HS-5 (cell line): Measurements from ENCODE around the gene FAM114A1.
"Not testable (repeated sequence)": the region's sequence is repeated elsewhere in the genome, so short reads cannot be mapped to it uniquely, and the experiment has no call there.

ENCODE experiments used
- DNase-seq: peaks from one replicate; pipeline ENCODE4 v3.0.0-alpha.2; 2012; ENCODE audit warnings: low read depth

FAM114A1 gene

DNA sequence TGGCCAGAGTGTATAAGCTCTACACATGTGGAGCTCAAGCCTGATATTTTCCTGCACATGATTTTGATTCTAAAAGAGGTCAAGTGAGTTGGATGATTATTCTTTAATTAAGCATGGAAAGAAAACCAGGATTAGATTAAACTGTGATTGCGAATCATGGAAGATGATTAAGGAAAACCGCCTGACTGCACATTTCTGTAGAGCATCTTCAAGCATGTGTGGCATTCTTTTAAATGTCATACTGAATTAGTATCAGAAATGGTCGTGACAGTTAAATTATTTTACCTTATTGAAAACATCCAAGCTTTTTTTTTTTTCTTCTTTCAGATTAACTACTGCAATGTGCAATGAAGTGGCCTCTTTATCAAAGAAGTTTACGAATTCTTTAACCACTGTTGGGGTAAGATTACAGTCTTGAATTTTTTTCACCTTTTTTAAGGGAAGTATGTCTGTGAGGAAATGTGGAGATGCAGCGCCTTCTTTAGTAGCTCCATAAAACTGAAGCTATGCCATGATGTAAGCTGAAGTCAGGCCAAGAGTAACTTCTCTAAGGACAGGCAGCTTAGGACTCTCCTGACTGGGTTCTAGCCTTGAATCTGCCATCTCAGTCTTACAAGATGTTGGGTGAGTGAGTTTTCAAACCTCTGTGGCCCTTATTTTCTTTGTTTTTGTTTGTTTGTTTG lies 67.9 kb downstream of the FAM114A1 start:
- DNase-seq: no peak

DNA sequence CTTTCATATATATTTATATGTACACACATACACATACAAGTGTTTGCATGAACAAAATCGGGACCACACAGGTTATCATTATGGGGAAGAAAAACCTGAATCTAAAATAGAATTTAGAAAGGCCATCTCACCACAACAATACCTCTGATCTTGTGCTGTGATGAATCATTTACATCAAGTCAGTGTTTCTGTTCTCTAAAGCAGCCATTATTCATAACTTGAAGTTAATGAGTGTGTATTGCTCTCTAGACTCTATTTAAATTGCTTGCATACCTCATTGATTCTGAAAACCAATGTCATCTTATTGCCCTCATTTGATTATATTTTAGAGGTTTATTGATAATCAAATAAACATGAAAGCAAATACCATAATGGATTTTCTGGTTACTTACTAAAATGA lies 71.6 kb downstream of the FAM114A1 start:
- DNase-seq: no peak

DNA sequence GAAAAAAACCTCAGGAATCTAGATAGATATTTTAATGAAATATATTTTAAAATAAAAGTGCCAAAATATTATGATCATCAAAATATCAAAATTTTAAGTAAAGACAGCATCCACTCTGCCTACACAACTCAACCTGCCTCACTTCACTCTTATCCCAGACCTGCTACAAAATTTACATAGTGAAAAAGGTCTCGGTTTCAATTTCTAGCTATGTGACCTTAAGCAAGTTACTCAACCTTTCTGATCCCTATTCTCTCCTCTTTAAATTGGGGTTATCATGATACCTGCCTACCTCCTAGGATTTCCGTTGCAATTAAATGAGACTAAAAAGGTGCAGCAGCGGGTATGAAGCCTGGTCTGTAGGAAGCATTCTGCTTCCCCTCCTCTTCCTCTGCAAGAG lies 72.9 kb downstream of the FAM114A1 start:
- DNase-seq: no peak

DNA sequence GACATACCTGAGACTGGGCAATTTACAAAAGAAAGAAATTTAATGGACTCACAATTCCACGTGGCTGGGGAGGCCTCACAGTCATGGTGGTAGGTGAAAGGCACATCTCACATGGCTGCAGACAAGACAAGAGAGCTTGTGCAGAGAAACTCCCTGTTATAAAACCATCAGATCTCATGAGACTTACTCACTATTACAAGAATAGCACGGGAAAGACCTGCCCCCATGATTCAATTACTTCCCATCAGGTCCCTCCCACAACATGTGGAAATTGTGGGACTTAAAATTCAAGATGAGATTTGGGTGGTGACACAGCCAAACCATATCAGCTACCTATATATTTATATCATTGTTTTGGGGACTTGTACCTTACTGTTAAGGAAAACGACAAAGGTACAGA lies 74.3 kb downstream of the FAM114A1 start:
- not testable (repeated sequence) for DNase-seq

DNA sequence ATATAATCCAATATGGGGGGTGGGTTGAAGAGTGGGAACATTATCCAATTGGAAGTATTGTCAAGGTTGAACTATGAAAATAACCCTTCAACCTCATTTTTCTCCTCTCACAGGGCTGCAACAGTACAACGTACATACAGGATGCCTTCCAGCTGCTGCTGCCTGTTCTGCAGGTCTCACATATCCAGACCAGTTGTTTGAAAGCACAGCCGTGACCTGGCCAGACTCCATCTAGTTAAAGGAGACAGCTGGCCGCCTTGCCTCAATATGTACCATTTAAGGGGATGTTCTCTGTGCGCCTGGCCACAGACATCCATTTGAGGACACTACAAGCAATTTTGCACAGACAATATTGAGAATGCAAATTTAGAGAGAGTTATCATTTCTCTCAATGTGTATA lies 75.7 kb downstream of the FAM114A1 start:
- no peak for DNase-seq

DNA sequence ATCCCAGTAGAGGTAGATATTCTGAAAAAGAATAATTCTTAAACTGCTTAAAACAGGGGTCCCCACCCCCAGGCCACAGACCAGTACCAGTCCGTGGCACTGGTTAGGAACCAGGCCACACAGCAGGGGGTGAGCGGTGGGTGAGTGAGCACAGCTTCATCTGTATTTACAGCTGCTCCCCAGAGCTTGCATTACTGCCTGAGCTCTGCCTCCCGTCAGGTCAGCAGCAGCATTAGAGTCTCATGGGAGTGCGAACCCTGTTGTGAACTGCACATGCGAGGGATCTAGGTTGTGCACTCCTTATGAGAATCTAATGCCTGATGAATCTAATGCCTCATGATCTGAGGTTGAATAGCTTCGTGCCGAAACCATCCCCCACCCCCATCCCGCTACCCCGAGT lies 76.8 kb downstream of the FAM114A1 start:
- DNase-seq: no peak

DNA sequence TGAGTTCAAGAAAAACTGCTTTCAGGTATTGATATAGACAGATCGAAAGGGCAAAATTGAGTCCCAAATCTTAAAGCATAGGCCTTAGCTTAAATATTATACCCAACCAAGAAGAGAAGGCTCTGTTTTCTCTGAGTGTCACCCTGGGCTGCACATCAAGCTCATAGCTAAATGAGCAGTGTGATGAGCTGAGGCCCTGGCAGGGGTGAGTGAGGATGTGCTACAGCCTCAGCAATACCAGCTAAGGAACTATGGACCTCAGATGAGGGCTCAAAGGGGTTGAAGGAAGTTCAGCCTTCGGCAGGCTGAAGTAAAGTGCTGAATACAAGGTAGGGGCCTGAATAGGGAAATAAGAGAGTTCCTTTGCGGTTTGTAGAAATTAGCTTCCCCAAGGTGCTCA lies 79.3 kb downstream of the FAM114A1 start:
- DNase-seq: no peak

DNA sequence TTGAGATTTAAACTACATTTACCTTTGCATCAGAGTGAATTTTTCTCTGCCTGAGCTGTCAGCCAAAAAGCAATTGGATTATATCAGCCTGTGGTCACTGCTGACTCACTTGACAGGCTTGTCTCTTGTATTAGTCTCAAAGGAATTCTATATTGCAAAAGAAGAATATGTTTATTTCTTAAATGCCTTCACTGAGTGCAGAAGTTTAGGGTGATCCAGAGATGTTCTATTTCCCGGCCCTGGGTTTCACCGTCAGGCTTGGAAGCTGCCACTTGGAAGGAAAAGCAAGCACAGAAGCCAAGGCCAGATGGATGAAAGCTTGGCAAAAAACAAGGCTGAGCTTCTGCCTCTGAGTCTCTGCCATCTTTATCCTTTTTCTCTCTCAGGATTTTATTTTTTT lies 80.9 kb downstream of the FAM114A1 start:
- peak; percentile 70 for DNase-seq

DNA sequence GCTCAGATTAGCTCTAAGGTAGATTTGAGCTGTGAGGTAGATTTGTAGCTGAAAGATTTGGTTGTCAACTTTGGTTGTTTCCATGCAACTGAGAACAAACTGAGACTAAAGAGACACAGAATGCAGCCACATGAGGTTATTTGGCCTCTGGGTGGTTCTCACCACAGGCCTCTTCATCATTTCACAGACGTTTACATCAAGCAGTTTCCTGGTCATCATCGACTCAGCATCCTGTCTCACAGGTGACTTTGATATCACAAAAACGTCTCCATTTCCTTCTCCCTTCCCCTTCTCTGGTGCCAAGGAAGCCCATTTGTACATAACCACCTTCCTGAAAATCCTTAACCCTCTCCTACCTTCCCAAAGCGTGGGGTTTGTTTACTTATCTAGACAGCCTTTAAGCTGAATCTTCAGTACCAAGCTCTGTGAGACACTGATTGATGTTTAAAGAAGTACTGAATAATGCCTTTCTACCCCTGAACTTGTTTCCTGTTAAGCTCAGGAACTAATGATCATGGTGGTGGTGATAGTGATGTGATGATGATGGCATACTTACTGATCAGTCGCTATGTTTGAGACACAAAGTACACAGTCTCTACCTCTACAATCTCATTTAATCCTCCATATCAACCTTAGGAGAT lies 81.9 kb downstream of the FAM114A1 start:
- peak; percentile 19 for DNase-seq

DNA sequence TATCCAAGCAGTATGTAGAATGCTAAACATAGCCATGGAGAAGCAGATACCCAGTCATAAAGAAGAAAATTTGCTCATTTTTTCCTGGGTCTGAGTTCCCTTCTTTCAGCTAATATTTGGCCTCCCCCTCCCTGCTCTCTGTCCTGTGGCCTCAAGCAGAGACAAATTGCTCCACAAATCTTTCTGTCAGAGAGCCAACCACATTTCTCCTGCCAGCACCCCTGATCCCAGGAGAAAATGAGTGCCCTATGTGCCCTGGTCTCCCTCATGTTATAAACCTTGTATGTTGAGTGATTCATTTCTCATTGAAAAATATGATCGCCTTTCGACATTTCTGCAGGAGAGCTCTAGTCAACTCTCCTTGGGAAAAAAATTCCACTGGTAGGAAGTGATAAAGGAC lies 82.6 kb downstream of the FAM114A1 start:
- no peak for DNase-seq

DNA sequence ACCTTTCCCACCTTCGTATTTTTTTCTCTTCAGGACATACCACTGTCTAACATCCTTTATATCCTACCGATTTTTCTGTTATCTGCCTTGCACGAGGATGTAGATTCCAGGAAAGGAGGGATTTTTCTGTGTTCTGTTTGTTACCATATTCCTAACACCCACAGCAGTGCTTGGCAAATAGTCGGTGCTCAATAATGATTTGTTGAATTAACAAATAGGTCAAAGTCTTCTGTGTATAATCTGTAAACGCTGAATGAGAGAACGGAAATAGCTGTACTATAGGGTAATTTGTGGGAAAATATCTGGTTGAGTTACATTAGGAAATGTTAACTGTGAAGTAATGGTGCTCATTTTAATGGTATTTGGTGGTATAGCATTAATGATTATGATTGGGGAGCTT lies 83.1 kb downstream of the FAM114A1 start:
- no peak for DNase-seq

DNA sequence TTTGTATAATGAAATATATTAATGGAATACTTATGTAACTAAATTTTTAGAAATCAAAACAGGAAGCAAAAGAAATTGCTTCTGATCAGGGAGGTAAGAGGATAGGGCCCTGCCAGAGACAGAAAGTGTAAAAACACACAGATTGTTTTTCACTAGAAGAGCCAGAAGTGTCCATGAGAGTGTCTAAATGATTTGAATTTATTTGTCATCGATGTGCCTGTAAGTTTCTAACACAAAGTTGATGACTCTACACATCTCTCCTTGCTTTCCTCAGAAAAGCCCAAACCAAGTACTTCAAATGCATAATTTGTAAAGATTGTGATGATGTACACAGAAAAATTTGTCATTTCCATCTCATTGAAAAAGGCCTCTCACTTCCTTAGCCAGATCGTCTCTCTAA lies 84.0 kb downstream of the FAM114A1 start:
- DNase-seq: no peak

DNA sequence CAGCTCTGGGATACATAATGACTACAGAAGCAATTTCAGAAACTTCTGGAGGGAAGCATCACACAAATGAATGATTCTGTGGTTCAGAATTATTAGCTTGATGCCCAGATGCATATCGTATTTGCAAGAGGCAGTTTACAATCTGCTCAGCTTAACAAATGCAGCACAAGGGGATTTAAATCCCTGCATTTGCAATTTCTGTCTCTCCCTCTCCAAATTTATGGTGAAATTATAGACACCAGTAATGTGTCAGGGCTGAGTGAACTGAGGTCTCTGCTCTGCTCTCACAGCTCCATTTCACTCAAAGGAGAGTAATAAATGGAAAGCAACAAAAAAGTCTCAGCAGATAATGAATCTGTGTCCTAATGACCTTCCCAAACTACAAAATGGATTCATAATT lies 84.4 kb downstream of the FAM114A1 start:
- DNase-seq: no peak

DNA sequence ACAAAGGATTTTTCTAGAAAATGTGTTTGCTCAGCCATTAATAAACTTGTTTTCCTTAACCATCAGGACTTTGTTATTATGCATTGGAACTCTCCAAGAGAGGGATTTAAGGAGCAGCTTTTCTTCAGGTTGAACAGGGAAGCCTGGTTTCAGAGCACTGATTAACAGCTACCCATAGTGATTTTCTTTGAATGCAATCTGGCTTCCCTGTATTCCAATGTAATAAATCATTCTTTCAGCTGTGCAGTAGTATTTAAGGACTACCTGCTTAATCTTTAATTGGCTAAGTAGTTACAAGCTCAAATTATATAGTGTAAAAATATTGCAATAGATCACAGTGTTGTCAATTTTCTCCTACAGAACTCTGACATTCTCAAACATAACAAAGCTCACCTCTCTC lies 87.1 kb downstream of the FAM114A1 start:
- no peak for DNase-seq

DNA sequence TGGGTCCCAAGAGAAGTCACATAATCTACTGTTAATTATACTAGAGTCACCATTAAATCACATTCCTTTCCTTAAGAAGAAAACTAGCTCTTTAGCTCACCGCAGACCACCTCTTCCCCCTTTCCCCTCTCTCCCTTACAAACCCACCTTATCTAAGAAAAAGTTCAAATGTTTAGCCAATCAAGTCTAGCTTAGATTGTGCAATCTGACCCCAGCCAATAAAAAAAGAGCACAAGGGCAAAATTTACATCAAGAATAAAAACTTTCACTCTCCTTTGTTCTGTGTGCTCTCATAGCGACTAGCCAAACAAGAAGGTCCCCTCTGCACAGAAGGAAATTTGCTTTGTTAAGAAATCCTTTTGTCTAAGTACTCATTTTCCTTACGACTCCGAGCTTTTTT lies 88.4 kb downstream of the FAM114A1 start:
- no peak for DNase-seq

DNA sequence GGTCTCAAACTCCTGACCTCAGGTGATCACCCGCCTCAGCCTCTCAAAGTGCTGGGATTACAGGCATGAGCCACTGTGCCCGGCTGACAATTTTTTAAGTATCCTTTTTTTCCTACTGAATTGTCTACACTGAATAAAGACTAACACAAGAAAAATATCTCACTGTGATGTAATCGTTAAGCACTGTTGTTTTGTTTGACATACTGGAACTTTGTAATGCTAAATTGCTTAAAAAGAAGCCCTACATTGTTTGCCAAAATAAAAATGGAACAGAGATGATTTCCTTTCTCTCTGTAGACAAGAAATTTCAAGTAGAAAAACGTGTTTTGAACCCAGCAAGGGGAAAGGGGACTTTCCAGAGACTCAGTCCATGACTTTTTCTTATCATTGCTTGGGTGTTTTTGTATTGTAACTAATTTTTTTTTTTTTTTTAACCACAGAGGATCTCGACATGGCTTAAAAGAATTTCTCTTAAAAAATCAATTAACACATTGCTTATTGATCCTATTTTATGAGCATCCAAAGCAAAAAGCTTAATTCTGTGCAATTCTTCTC lies 89.7 kb downstream of the FAM114A1 start:
- DNase-seq: no peak

DNA sequence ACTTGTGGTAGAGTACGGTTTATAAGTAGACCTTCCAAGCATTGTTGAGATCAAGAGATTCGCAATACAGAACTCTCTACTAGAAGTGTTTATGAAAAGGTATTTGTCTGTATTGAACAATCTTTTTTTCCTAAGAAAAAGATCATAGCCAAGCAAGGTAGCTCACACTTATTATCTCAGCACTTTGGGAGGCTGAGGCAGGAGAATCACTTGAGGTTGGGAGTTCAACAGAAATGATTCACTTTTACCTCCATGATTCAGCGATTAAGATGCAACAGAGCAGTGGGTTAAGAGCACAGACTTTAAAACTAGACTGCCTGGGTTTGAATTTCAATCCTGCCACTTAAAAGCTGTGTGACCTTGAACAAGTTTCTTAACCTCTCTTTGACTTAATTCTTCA lies 90.3 kb downstream of the FAM114A1 start:
- DNase-seq: no peak

DNA sequence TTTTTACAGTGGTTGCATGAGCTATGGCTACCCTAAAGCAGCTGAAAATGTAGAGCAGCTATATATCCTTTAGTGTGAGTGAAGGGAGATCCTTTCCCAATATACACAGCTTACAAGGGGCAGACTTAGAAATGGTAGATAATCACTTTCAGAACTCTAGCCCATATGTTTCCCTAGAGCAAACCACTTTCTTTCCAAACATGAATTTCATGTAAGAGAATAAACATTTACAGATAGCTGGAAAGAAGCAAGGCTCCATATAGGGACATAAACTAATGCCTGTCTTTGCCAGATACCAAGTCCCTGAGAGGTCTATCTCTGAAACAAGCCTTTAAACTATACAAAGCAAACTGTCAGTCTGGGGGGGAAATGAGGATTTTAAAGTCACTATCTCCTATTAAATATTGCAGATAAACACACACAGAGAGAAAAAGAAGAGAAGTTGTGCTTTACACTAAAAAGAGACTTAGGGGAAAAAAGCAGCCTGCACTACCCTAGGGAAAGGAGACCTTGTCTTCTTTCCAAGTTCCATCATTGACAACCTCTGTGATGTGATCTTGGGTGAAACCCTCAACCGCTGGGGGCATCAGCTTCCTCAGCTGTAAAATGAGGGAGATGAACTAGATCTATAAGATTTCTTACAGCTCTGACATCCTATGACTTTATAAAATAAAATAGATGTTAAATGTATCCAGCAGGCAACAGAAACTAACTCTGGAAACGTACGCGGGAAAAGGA lies 91.0 kb downstream of the FAM114A1 start:
- DNase-seq: no peak

DNA sequence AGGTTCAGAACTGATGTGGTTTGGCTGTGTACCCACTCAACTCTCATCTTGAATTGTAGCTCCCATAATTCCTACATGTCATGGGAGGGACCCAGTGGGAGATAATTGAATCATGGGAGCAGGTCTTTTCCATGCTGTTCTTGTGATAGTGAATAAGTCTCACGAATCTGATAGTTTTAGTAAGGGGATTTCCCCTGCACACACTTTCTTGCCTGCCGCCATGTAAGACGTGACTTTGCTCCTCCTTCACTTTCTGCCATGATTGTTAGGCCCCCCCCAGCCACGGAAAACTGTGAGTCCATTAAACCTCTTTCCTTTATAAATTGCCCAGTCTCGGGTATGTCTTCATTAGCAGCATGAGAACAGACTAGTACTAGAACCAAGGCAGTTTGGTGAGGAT lies 91.6 kb downstream of the FAM114A1 start:
- not testable (repeated sequence) for DNase-seq

DNA sequence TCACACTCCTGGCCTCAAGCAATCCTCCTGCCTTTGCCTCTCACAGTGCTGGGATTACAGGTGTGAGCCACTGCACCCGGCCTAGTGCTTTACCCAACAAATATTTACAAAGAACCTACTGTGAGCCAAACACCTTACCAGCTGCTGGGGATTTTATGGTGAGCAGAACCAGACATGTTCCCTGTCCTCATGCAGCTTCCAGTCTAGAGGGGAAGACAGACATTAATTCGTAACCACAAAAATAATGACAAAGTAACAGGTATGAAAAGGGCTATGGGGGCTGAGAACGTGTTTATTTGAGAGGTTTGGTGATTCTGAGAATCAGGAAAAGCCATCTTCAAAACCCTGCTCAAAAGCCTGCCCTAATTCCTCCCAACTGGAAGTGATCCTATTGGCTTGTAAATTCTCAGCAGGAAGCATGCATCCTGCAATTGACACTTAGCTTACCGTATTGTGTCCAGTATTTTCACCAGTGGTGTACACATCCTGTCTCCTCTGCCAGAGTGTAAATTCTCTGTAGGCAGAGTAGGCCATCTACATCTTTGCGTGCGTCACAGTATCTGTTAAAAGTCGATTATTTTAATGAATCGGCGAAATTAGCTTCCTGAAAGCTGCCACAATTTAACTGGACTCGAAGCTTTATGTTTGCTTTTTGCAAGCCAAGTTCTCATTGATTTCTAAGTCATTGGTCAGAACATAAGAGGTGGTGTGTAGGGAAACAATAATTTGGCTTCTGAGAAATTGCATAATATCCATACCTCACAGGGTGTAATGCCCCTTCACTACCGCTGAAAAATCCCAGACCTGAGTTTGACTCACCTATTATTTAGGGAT lies 97.6 kb downstream of the FAM114A1 start:
- no peak for DNase-seq

DNA sequence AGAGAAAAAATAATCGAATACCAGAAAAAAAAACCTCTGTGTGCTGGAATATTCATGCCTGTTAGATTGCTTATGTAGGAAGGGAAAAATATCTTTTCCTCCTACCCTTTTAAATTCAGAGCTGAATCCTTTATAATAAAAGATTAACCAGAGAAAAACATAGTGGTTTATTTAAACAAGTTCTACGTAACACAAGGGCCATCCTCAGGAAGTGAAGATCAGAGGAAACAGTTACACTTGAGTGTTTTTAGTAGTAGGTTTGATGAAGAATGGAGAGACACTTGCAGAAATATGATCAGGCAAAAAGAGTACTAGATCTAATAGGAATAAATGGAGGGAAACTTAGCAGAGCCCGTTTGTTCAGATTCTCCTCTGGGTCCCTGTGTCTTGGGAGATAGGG lies 98.3 kb downstream of the FAM114A1 start:
- no peak for DNase-seq
